Skin epidermis (tissue), 12 donors: Measurements from ENCODE around the gene SH3TC1.

Experiments
- H3K27ac ChIP-seq, 21 experiments: fragments of 200-600 bp; sonication (generic) in 11 of 21; one replicate each; pipeline ENCODE4 v1.5.0; 2020; ENCODE audit warnings: mild to moderate bottlenecking in 3 of 21, inconsistent platforms in 2 of 21, moderate library complexity in 2 of 21
- H3K4me3 ChIP-seq, 7 experiments: fragments of 200-600 bp; sonication (generic) in 2 of 7; one replicate each; pipeline ENCODE4 v1.5.0; 2020; ENCODE audit warnings: inconsistent platforms in 2 of 7, mild to moderate bottlenecking in 2 of 7, moderate library complexity in 1 of 7

SH3TC1 gene

GRCh38 chr4:8179074-8179473 is 20.0 kb upstream of the SH3TC1 start:
- Histone ChIP-seq H3K27ac (no peak overlapping the region), H3K4me3 (no peak overlapping the region)

- Histone ChIP-seq H3K27ac (no peak overlapping the region), H3K4me3 (no peak overlapping the region)
These were observed 19.3 kb upstream of the SH3TC1 start for GRCh38 chr4:8179771-8180170.

GRCh38 chr4:8180310-8181093 is 18.6 kb upstream of the SH3TC1 start:
- Histone ChIP-seq H3K4me3 (no peak overlapping the region), H3K27ac (no peak overlapping the region)

- Histone ChIP-seq H3K4me3 (no peak overlapping the region), H3K27ac (peak overlapping the region in 1 of 21 experiments; percentile 85)
These were observed 18.0 kb upstream of the SH3TC1 start for GRCh38 chr4:8181119-8181518.

GRCh38 chr4:8181844-8182243 is 17.2 kb upstream of the SH3TC1 start:
- Histone ChIP-seq H3K27ac (peak overlapping the region in 6 of 21 experiments; percentile 22 to 85 (median 44)), H3K4me3 (no peak overlapping the region)

- H3K4me3 ChIP-seq = no peak overlapping the region
- H3K27ac ChIP-seq = peak overlapping the region in 11 of 21 experiments; percentile 7 to 85 (median 50)
These were observed 16.8 kb upstream of the SH3TC1 start for GRCh38 chr4:8182294-8182693.

- Histone ChIP-seq H3K27ac (peak overlapping the region in 18 of 21 experiments; percentile 7 to 85 (median 51)), H3K4me3 (no peak overlapping the region)
These were observed 16.0 kb upstream of the SH3TC1 start for GRCh38 chr4:8182858-8183725.

- Histone ChIP-seq H3K4me3 (no peak overlapping the region), H3K27ac (peak overlapping the region in 9 of 21 experiments; percentile 7 to 85 (median 41))
These were observed 15.0 kb upstream of the SH3TC1 start for GRCh38 chr4:8184061-8184460.

GRCh38 chr4:8185295-8185694 is 13.8 kb upstream of the SH3TC1 start:
- H3K4me3 ChIP-seq = no peak overlapping the region
- H3K27ac ChIP-seq = peak overlapping the region in 3 of 21 experiments; percentile 3 to 33 (median 17)

- H3K27ac ChIP-seq = peak overlapping the region in 1 of 21 experiments; percentile 33
- H3K4me3 ChIP-seq = no peak overlapping the region
These were observed 13.2 kb upstream of the SH3TC1 start for GRCh38 chr4:8185930-8186329.

GRCh38 chr4:8188085-8188484 is 11.0 kb upstream of the SH3TC1 start:
- H3K4me3 ChIP-seq = no peak overlapping the region
- H3K27ac ChIP-seq = peak overlapping the region in 6 of 21 experiments; percentile 23 to 81 (median 56)

GRCh38 chr4:8188743-8189550 is 10.1 kb upstream of the SH3TC1 start:
- Histone ChIP-seq H3K27ac (peak overlapping the region in 18 of 21 experiments; percentile 9 to 81 (median 50)), H3K4me3 (no peak overlapping the region)

- Histone ChIP-seq H3K27ac (peak overlapping the region in 19 of 21 experiments; percentile 9 to 84 (median 52)), H3K4me3 (no peak overlapping the region)
These were observed 9.3 kb upstream of the SH3TC1 start for GRCh38 chr4:8189551-8190466.

GRCh38 chr4:8191136-8191747 is 7.8 kb upstream of the SH3TC1 start:
- H3K27ac ChIP-seq = peak overlapping the region in 18 of 21 experiments; percentile 2 to 84 (median 60)

GRCh38 chr4:8192748-8193738 is 6.0 kb upstream of the SH3TC1 start:
- H3K4me3 ChIP-seq = no peak overlapping the region
- peak overlapping the region in 2 of 21 experiments; percentile 9 to 27 for H3K27ac ChIP-seq

More at GRCh38 chr4:8191136-8191747, 7.8 kb upstream of the SH3TC1 start:
- no peak overlapping the region for H3K4me3 ChIP-seq

- Histone ChIP-seq H3K4me3 (no peak overlapping the region), H3K27ac (peak overlapping the region in 7 of 21 experiments; percentile 1 to 46 (median 14))
These were observed 4.5 kb upstream of the SH3TC1 start for GRCh38 chr4:8194306-8195242.
